ENCODE measurements around the gene HPD.

Gene HPD

DNA sequence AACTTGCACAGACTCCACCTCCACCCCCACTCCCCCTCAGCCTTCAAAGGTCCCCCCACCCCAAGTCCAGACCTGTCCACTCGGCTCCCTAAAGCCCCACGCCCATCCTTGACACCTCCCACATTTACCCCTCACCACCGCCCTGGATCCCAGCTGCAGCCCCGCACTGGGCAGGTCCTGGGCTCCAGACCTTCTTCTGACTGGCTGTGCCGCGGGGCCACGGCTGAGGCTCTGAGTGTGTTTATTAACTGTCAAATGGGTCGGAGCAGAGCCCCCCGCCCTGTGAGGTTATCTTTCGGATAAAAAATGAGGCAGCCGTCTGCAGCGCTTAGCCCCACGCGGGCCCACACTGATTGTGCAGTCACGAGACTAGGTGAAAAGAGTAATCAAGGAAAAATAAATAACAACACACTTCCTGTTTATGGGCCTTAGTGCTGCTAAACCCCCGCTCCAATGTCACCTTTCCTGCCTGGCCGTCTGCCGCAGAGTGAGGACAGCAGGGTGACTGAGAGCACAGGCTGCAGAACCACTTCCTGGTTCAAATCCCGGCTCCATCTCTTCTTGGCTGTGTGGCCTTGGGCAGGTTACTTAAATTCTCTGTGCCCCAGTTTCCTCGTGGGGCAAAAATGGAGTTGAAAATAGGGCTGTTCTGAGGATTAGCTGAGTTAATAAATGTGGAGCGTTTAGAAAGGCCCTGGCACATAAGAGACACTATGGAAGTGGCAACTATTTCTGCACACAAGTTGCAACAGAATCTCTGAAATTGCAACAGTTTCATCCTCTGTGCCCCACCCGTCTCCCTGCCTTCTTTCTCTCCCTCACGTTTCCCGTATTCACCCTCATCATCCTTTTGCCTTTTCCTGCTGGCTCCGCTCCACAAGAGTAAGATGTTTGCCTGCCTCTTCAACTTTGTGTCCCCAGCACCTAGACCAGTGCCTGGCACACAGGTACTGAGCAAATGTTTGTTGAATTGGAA is 45.5 kb downstream of the HPD start:
- no peaks in the 10 kb centered on the region for H3K27me3 Mint-ChIP-seq
- no peak for DNase-seq
- peak overlapping the region; percentile 68 for H3K27ac Mint-ChIP-seq
- H3K4me3 Mint-ChIP-seq, result peak overlapping the region; percentile 80
- H3K4me1 Mint-ChIP-seq, result peaks cover 30% of the 10 kb centered on the region
- ATAC-seq, result no peak
- peaks cover 33% of the 10 kb centered on the region for H3K36me3 Mint-ChIP-seq (ENCODE audit: low read depth)
- no peaks in the 10 kb centered on the region for H3K9me3 Mint-ChIP-seq

- Mint-ChIP-seq H3K36me3 (ENCODE audit: low read depth) (peaks cover 28% of the 10 kb centered on the region), H3K4me1 (peaks cover 32% of the 10 kb centered on the region)
- peak; percentile 56 for DNase-seq
Observed at GRCh38 chr12:121812320-121812871, 46.3 kb downstream of the HPD start.

DNA sequence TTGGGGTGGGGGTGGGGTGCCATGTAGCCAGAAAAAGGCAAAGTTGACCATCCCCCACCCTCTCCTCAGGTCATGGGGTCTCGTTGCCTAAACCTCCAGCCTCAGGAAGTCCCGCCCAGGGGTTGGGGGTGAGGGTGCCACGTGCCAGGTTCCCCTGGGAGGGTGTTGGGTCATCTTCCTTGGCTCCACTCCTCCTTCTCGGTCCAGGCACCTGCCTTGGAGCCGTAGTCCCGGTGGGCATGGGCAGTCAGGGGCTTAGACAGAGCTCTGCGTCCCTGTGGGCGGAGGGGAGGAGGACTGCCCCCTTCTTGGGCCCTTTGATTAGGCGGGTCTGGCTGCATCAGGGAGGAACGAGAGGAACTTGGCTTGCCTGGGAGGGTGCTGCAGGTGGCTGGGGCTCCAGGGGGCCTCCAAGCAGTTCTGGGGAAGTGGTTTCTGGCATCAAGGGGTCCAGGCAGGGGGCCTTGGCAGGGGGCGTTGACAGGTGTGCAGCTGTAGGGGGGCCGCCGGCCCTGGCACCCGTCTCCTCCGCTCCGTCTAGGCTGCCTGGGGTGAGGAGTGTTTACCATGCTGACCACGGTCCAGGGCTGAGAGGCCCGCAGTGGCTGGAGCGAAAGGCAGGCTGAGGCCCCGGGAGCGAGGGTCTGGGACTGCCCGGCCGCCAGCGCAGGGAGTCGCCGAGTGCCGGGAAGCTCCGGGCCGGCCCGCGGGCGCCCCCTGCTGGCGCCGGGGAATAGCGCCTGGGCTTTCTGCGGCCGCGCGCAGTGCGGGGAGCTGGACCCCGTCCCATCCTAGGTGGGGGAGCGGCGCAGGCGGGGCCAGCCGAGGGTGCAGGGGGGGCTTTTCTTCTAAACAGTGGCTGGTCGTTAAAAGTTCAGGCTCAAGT is 47.0 kb downstream of the HPD start:
- Mint-ChIP-seq H3K4me3 (peak overlapping the region; percentile 80), H3K27ac (peak overlapping the region; percentile 76), H3K9me3 (no peaks in the 10 kb centered on the region), H3K36me3 (ENCODE audit: low read depth) (peaks cover 28% of the 10 kb centered on the region), H3K4me1 (peaks cover 39% of the 10 kb centered on the region), H3K27me3 (no peaks in the 10 kb centered on the region)
- ATAC-seq, result peak; percentile 86
- peak; percentile 78 for DNase-seq

More at GRCh38 chr12:121812320-121812871, 46.3 kb downstream of the HPD start:
- ATAC-seq, result peak; percentile 57
- Mint-ChIP-seq H3K4me3 (peak overlapping the region; percentile 80), H3K9me3 (no peaks in the 10 kb centered on the region), H3K27ac (no peak overlapping the region), H3K27me3 (no peaks in the 10 kb centered on the region)

- no peak for ATAC-seq
Observed at GRCh38 chr12:121810833-121811433, 47.7 kb downstream of the HPD start.

GRCh38 chr12:121810234-121810817 is 48.3 kb downstream of the HPD start:
- no peaks in the 10 kb centered on the region for H3K9me3 Mint-ChIP-seq
- no peak for ATAC-seq
- H3K4me3 Mint-ChIP-seq, result peak overlapping the region; percentile 80
- DNase-seq, result no peak
- no peaks in the 10 kb centered on the region for H3K27me3 Mint-ChIP-seq
- no peak overlapping the region for H3K27ac Mint-ChIP-seq
- peaks cover 50% of the 10 kb centered on the region for H3K4me1 Mint-ChIP-seq
- H3K36me3 Mint-ChIP-seq (ENCODE audit: low read depth), result peaks cover 30% of the 10 kb centered on the region

More at GRCh38 chr12:121810833-121811433, 47.7 kb downstream of the HPD start:
- Mint-ChIP-seq H3K36me3 (ENCODE audit: low read depth) (peaks cover 28% of the 10 kb centered on the region), H3K9me3 (no peaks in the 10 kb centered on the region), H3K4me3 (peak overlapping the region; percentile 80), H3K27me3 (no peaks in the 10 kb centered on the region), H3K4me1 (peaks cover 46% of the 10 kb centered on the region), H3K27ac (peak overlapping the region; percentile 76)
- DNase-seq, result no peak

GRCh38 chr12:121809712-121810116 is 48.9 kb downstream of the HPD start:
- H3K9me3 Mint-ChIP-seq, result no peaks in the 10 kb centered on the region
- H3K27me3 Mint-ChIP-seq, result no peaks in the 10 kb centered on the region
- H3K36me3 Mint-ChIP-seq (ENCODE audit: low read depth), result peaks cover 29% of the 10 kb centered on the region
- DNase-seq (no peak), ATAC-seq (no peak)
- H3K4me3 Mint-ChIP-seq, result no peak overlapping the region
- H3K27ac Mint-ChIP-seq, result peak overlapping the region; percentile 6
- H3K4me1 Mint-ChIP-seq, result peaks cover 50% of the 10 kb centered on the region

GRCh38 chr12:121808623-121809022 is 50.0 kb downstream of the HPD start:
- peaks cover 48% of the 10 kb centered on the region for H3K4me1 Mint-ChIP-seq
- H3K36me3 Mint-ChIP-seq (ENCODE audit: low read depth), result peaks cover 27% of the 10 kb centered on the region
- no peak for ATAC-seq
- H3K27me3 Mint-ChIP-seq, result no peaks in the 10 kb centered on the region
- H3K9me3 Mint-ChIP-seq, result no peaks in the 10 kb centered on the region
- H3K4me3 Mint-ChIP-seq, result no peak overlapping the region
- DNase-seq, result no peak
- no peak overlapping the region for H3K27ac Mint-ChIP-seq

DNA sequence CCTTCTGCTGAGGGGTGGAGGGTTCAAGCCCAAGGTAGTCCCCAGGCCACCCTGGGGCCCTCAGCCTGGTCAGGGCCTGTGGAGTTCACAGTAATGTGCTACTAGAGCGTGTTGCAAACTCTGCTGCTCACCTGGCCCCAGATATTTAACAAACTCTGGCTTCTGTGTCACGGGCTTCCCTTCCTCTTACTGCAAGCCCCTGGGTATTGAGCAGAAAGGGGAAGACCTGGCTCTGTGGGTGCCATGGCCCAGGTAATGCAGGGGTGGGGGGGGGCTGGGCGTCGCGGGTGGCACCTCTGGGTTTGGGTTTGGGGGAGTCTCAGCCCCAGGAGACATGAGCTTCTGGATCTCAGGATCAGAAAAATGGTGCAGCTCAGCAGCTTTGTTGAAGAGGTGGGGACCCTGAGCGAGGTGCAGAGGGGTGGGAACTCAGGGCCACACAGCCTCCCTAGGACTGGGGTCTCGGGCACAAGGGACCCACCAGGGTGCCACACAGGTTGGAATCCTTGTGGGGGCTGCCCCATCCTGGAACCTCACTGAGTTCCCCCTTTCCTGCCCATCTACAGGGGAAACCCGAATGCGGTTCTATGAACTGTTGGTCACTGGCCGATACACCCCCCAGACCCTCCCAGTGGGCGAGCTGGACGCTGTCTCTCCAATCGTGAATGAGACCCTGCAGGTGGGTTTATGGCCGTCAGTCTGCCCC is 50.9 kb downstream of the HPD start:
- H3K4me3 Mint-ChIP-seq, result no peak overlapping the region
- H3K27ac Mint-ChIP-seq, result no peak overlapping the region
- DNase-seq (no peak), ATAC-seq (no peak)
- H3K27me3 Mint-ChIP-seq, result no peaks in the 10 kb centered on the region
- no peaks in the 10 kb centered on the region for H3K9me3 Mint-ChIP-seq
- peaks cover 42% of the 10 kb centered on the region for H3K4me1 Mint-ChIP-seq
- H3K36me3 Mint-ChIP-seq (ENCODE audit: low read depth), result peaks cover 23% of the 10 kb centered on the region

GRCh38 chr12:121806546-121807423 is 51.9 kb downstream of the HPD start:
- peaks cover 43% of the 10 kb centered on the region for H3K4me1 Mint-ChIP-seq
- ATAC-seq (no peak), DNase-seq (no peak)
- no peaks in the 10 kb centered on the region for H3K27me3 Mint-ChIP-seq
- no peaks in the 10 kb centered on the region for H3K9me3 Mint-ChIP-seq
- peaks cover 25% of the 10 kb centered on the region for H3K36me3 Mint-ChIP-seq (ENCODE audit: low read depth)
- H3K27ac Mint-ChIP-seq, result peak overlapping the region; percentile 89
- peak overlapping the region; percentile 86 for H3K4me3 Mint-ChIP-seq

GRCh38 chr12:121806009-121806545 is 52.6 kb downstream of the HPD start:
- ATAC-seq (no peak), DNase-seq (peak; percentile 40)
- Mint-ChIP-seq H3K36me3 (ENCODE audit: low read depth) (peaks cover 33% of the 10 kb centered on the region), H3K9me3 (no peaks in the 10 kb centered on the region), H3K4me1 (peaks cover 40% of the 10 kb centered on the region), H3K27me3 (no peaks in the 10 kb centered on the region), H3K27ac (peak overlapping the region; percentile 89), H3K4me3 (peak overlapping the region; percentile 86)

DNA sequence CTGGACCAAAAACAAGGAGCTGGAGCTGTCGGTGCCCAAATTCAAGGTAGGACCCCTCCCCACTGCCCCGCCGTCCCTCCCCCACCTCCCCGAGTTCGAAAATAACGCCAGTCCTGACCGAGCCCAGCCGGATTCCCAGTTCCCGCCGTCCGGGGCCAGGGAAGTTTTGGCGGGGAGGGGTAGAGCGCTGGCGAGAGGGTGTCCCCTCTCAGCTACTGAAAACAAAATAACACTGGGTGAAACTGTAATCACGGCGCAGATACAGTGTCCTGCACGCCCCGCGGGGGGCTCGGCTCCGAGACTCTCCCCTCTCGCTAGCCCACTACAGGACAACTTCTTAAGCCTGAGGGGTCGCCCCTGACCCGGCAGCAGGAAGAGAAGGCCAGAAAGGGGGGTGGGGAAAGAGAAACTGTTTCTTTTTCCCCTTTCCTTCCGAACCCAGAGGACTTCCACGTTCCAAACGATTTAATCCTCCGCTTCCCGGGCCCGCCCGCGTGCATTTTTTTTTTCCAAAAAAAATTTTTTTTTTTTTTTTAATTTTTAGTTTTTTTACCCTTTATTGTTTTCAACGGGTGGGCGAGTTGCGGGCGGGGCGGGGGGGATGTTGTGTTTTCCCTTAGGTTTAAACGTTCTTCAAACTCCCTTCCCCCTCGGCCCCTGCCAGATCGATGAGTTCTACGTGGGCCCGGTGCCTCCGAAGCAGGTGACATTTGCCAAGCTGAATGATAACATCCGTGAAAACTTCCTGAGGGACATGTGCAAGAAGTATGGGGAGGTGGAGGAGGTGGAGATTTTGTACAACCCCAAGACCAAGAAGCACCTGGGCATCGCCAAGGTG is 53.3 kb downstream of the HPD start:
- peaks cover 35% of the 10 kb centered on the region for H3K4me1 Mint-ChIP-seq
- H3K27ac Mint-ChIP-seq, result peak overlapping the region; percentile 89
- DNase-seq, result no peak
- ATAC-seq, result no peak
- H3K4me3 Mint-ChIP-seq, result peak overlapping the region; percentile 86
- peaks cover 32% of the 10 kb centered on the region for H3K36me3 Mint-ChIP-seq (ENCODE audit: low read depth)
- H3K9me3 Mint-ChIP-seq, result no peaks in the 10 kb centered on the region
- no peaks in the 10 kb centered on the region for H3K27me3 Mint-ChIP-seq
